A549 (cell line): ENCODE measurements around the gene GBE1. TPM values are rescaled to one million over a fixed set of nuclear protein-coding genes. Genes with fewer than 3 reads are reported as not detected.

Source experiments
- ATAC-seq, 2 experiments: fragments of 200-7000 bp in 1 of 2; fragments of >200 bp in 1 of 2; cut with Nextera tagmentation in 1 of 2; cut with Tn5 transposase in 1 of 2; 3 replicates each; pipeline versions ENCODE4 v1.8.0 to v1.9.1; 2018 to 2020; ENCODE audit warnings: mild to moderate bottlenecking in 1 of 2, moderate library complexity in 1 of 2
- CTCF ChIA-PET: fragments of 300-600 bp; sonication (Branson Sonifier 250); formaldehyde crosslinking; extraction: SDS; loops from one replicate; lab custom pipeline; 2021; ENCODE audit warnings: antibody characterized with exemption, inconsistent platforms; lab: Yijun Ruan, JAX
- POLR2A ChIA-PET: fragments of 350-600 bp; formaldehyde crosslinking; extraction: SDS; loops from one replicate; lab custom pipeline; 2021; ENCODE audit warnings: antibody characterized with exemption, inconsistent platforms; lab: Yijun Ruan, JAX
- DNase-seq, 2 experiments: peaks; one replicate each; pipeline versions ENCODE4 v3.0.0 to v3.0.0-alpha.2; 2011 to 2016; ENCODE audit warnings: low read depth in 1 of 2, low spot score in 1 of 2
- FAIRE-seq: peaks from 2 replicates; lab custom pipeline; 2011; peaks lifted over from hg19 to GRCh38; lab: Jason Lieb, UNC
- H3K27ac ChIP-seq, 2 experiments: fragments of >200 bp; sonication (Bioruptor Twin); formaldehyde crosslinking; 3 replicates each; pipeline ENCODE4 v1.5.1; 2016 to 2017
- H3K4me1 ChIP-seq: fragments of >200 bp; sonication (Bioruptor Twin); formaldehyde crosslinking; 3 replicates; pipeline ENCODE4 v1.6.1; 2016
- H3K4me2 ChIP-seq: fragments of >200 bp; sonication (Bioruptor Twin); formaldehyde crosslinking; 3 replicates; pipeline ENCODE4 v1.6.1; 2016
- H3K4me3 ChIP-seq: fragments of >200 bp; sonication (Bioruptor Twin); formaldehyde crosslinking; 3 replicates; pipeline ENCODE4 v1.5.1; 2016
- H3K9me3 ChIP-seq: fragments of >200 bp; sonication (Bioruptor Twin); formaldehyde crosslinking; 3 replicates; pipeline ENCODE4 v1.6.1; 2016
- BHLHE40 ChIP-seq: IDR thresholded peaks from 2 replicates; pipeline ENCODE4 v1.6.1; 2012; ENCODE audit warnings: low read depth, low read length, inconsistent platforms
- ESRRA ChIP-seq: fragments of 150-350 bp; IDR thresholded peaks from 2 replicates; pipeline ENCODE4 v1.6.1; 2014; ENCODE audit warnings: mild to moderate bottlenecking, low read length, borderline replicate concordance
- HDAC2 ChIP-seq: fragments of 200-600 bp; sonication (generic); IDR thresholded peaks from 2 replicates; pipeline ENCODE4 v1.6.1; 2016
- HEYL ChIP-seq: fragments of 250-450 bp; sonication (Bioruptor Pico); IDR thresholded peaks from 2 replicates; pipeline ENCODE4 v1.8.0; 2021; ENCODE audit warnings: mild to moderate bottlenecking, moderate library complexity
- HOXA7 ChIP-seq: fragments of 250-450 bp; sonication (Bioruptor Pico); IDR thresholded peaks from 2 replicates; pipeline ENCODE4 v1.5.0; 2020; ENCODE audit warnings: mild to moderate bottlenecking, moderate library complexity
- JUN ChIP-seq, 2 experiments: fragments of >200 bp; sonication (Bioruptor Twin); formaldehyde crosslinking; IDR thresholded peaks; 2 replicates in 1 of 2; 3 replicates in 1 of 2; pipeline ENCODE4 v1.6.1; 2016 to 2017
- KDM5A ChIP-seq: fragments of 200-600 bp; sonication (generic); IDR thresholded peaks from 2 replicates; pipeline ENCODE4 v1.6.1; 2016; ENCODE audit warnings: antibody characterized with exemption, mild to moderate bottlenecking
- NR3C1 ChIP-seq: fragments of >200 bp; sonication (Bioruptor Twin); formaldehyde crosslinking; IDR thresholded peaks from 3 replicates; pipeline ENCODE4 v1.6.1; 2017
- PHF8 ChIP-seq: fragments of 200-600 bp; sonication (generic); IDR thresholded peaks from 2 replicates; pipeline ENCODE4 v1.6.1; 2016; ENCODE audit warnings: low read depth, mild to moderate bottlenecking, antibody characterized with exemption, moderate library complexity, borderline replicate concordance
- POLR2A ChIP-seq: IDR thresholded peaks from 2 replicates; pipeline ENCODE4 v1.6.1; 2012; ENCODE audit warnings: mild to moderate bottlenecking, low read length
- RAD21 ChIP-seq, 2 experiments: fragments of >200 bp in 1 of 2; sonication (Bioruptor Twin) in 1 of 2; formaldehyde crosslinking in 1 of 2; IDR thresholded peaks in 1 of 2; conservative IDR thresholded peaks in 1 of 2; 2 replicates in 1 of 2; 3 replicates in 1 of 2; pipeline ENCODE4 v1.6.1; 2012 to 2018; ENCODE audit warnings: inconsistent platforms in 1 of 2
- RARB ChIP-seq: fragments of 250-450 bp; sonication (Bioruptor Pico); IDR thresholded peaks from 2 replicates; pipeline ENCODE4 v1.8.0; 2021; ENCODE audit warnings: mild to moderate bottlenecking, moderate library complexity
- RCOR1 ChIP-seq: fragments of 150-350 bp; IDR thresholded peaks from 2 replicates; pipeline ENCODE4 v1.6.1; 2014; ENCODE audit warnings: antibody characterized with exemption, low read length, low read depth
- RFX5 ChIP-seq: fragments of 450-650 bp; IDR thresholded peaks from 2 replicates; pipeline ENCODE4 v1.7.1; 2014; ENCODE audit warnings: antibody characterized with exemption, mild to moderate bottlenecking, moderate library complexity
- RNF2 ChIP-seq: fragments of 200-600 bp; sonication (generic); IDR thresholded peaks from 2 replicates; pipeline ENCODE4 v1.6.1; 2016; ENCODE audit warnings: low read depth, mild to moderate bottlenecking, antibody characterized with exemption, moderate library complexity, borderline replicate concordance
- SREBF2 ChIP-seq: fragments of 450-650 bp; IDR thresholded peaks from 2 replicates; pipeline ENCODE4 v1.6.1; 2014; ENCODE audit warnings: mild to moderate bottlenecking, moderate library complexity
- TP53 ChIP-seq: fragments of 250-450 bp; sonication (Bioruptor Pico); IDR thresholded peaks from 2 replicates; pipeline ENCODE4 v1.5.0; 2021; ENCODE audit warnings: mild to moderate bottlenecking, moderate library complexity
- WGBS: methylation state at CpG from one replicate; pipeline ENCODE4 v1.1.6; 2017; ENCODE audit errors: missing lambda C conversion rate; 5-methylcytosine and 5-hydroxymethylcytosine counted together
- polyA plus RNA-seq, 4 experiments: library from polyadenylated mRNA; depleted of rRNA in 3 of 4; stranded (reverse); fragments of >200 nt; fragmentation: RNase III in 1 of 4; extraction: RNeasy Plus Mini Kit Qiagen cat#74134 plus additional on column Dnase treatment in 1 of 4; gene quantifications; 2 replicates in 3 of 4; 3 replicates in 1 of 4; pipeline ENCODE4 v1.2.3, GENCODE V29; 2011 to 2017
- TF ChIP-seq, protein P1 (sequence below): fragments of 250-450 bp; sonication (Bioruptor Pico); IDR thresholded peaks from 2 replicates; pipeline ENCODE4 v1.5.0; 2020; ENCODE audit warnings: low read depth, mild to moderate bottlenecking, moderate library complexity
- TF ChIP-seq, protein P2 (sequence below): IDR thresholded peaks from 2 replicates; pipeline ENCODE4 v1.6.1; 2012; ENCODE audit warnings: low read depth, borderline replicate concordance
- TF ChIP-seq, protein P3 (sequence below): fragments of >200 bp; sonication (Bioruptor Twin); formaldehyde crosslinking; IDR thresholded peaks from 3 replicates; pipeline ENCODE4 v1.5.1; 2016
- TF ChIP-seq, protein P4 (sequence below): fragments of 150-350 bp; IDR thresholded peaks from 2 replicates; pipeline ENCODE4 v1.6.1; 2014; ENCODE audit warnings: low read depth, mild to moderate bottlenecking, low read length
- TF ChIP-seq, protein P5 (sequence below): fragments of 450-650 bp; IDR thresholded peaks from 2 replicates; pipeline ENCODE4 v1.6.1; 2014; ENCODE audit warnings: antibody characterized with exemption

The GBE1 gene
- polyA plus RNA-seq, 2 of the 4 experiments (the other 2 are of a cell fraction) = 39.5 to 55.0 TPM

DNA sequence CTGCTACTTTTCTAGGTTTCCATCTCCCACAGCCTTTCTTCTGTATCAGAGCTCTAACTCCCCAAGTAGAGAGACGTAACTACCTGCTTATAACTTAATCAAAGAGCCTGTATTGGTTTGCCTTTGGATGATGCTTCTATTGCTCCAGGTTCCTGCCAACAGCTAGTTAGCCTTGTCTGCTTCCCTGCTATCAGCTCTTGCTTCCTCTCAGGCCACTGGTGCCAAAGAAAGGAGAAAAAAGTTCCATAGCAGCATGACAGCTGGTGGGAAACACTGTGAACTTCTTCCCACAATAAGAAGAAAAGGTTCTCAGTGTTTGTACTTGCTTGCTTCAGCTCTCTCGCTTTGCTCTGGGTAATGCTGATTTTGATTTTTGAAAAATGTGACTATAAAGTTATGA is 206.6 kb downstream of the GBE1 start (continued):
- TF ChIP-seq HOXA7 (no peak), NR3C1 (no peak)

DNA sequence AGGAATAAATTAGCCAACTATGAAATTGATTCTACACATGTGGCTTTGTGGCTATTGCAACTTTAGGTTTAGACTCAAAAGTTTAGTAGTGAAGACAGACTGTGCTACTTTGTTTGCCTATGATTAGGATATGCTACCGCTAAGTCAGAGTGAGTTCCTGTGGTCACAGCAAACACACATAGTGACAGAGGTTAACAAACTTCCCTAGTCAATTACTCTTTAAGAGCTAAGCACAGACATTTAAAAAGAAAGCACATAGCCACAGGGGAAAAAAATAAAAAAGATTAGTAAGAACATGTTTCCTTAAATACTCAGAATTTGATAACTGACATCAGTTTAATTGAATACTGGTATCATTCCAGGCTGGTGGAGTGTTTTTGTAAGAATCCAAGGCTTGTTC is 207.1 kb downstream of the GBE1 start:
- H3K4me2 ChIP-seq = no peak overlapping the region
- ChIA-PET POLR2A (no interaction called here), CTCF (no interaction called here)
- no peak overlapping the region for H3K4me3 ChIP-seq
- DNase-seq = no peak
- FAIRE-seq = no peak
- no peaks in the 10 kb centered on the region for H3K9me3 ChIP-seq
- no peak overlapping the region for H3K27ac ChIP-seq
- ATAC-seq = no peak
- no peaks in the 10 kb centered on the region for H3K4me1 ChIP-seq
- TF ChIP-seq HDAC2 (no peak), ESRRA (no peak), RAD21 (conservative IDR thresholded peaks at IDR 0.05 in 1 of 2, IDR thresholded peaks at IDR 0.05 in 1 of 2) (no peak), NR3C1 (no peak), HEYL (no peak), RFX5 (no peak), RNF2 (no peak), BHLHE40 (no peak), RCOR1 (no peak), TP53 (CRISPR knock-in tag) (no peak), PHF8 (no peak)
- TF ChIP-seq, protein P1, sequence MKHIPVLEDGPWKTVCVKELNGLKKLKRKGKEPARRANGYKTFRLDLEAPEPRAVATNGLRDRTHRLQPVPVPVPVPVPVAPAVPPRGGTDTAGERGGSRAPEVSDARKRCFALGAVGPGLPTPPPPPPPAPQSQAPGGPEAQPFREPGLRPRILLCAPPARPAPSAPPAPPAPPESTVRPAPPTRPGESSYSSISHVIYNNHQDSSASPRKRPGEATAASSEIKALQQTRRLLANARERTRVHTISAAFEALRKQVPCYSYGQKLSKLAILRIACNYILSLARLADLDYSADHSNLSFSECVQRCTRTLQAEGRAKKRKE (CRISPR knock-in tag) = no peak
- TF ChIP-seq, protein P2, sequence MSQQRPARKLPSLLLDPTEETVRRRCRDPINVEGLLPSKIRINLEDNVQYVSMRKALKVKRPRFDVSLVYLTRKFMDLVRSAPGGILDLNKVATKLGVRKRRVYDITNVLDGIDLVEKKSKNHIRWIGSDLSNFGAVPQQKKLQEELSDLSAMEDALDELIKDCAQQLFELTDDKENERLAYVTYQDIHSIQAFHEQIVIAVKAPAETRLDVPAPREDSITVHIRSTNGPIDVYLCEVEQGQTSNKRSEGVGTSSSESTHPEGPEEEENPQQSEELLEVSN = no peak
- TF ChIP-seq, protein P3, sequence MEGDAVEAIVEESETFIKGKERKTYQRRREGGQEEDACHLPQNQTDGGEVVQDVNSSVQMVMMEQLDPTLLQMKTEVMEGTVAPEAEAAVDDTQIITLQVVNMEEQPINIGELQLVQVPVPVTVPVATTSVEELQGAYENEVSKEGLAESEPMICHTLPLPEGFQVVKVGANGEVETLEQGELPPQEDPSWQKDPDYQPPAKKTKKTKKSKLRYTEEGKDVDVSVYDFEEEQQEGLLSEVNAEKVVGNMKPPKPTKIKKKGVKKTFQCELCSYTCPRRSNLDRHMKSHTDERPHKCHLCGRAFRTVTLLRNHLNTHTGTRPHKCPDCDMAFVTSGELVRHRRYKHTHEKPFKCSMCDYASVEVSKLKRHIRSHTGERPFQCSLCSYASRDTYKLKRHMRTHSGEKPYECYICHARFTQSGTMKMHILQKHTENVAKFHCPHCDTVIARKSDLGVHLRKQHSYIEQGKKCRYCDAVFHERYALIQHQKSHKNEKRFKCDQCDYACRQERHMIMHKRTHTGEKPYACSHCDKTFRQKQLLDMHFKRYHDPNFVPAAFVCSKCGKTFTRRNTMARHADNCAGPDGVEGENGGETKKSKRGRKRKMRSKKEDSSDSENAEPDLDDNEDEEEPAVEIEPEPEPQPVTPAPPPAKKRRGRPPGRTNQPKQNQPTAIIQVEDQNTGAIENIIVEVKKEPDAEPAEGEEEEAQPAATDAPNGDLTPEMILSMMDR = no peak
- TF ChIP-seq, protein P4, sequence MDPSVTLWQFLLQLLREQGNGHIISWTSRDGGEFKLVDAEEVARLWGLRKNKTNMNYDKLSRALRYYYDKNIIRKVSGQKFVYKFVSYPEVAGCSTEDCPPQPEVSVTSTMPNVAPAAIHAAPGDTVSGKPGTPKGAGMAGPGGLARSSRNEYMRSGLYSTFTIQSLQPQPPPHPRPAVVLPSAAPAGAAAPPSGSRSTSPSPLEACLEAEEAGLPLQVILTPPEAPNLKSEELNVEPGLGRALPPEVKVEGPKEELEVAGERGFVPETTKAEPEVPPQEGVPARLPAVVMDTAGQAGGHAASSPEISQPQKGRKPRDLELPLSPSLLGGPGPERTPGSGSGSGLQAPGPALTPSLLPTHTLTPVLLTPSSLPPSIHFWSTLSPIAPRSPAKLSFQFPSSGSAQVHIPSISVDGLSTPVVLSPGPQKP = no peak
- WGBS = 100% methylated on average over 1 of the region's 1 CpG

DNA sequence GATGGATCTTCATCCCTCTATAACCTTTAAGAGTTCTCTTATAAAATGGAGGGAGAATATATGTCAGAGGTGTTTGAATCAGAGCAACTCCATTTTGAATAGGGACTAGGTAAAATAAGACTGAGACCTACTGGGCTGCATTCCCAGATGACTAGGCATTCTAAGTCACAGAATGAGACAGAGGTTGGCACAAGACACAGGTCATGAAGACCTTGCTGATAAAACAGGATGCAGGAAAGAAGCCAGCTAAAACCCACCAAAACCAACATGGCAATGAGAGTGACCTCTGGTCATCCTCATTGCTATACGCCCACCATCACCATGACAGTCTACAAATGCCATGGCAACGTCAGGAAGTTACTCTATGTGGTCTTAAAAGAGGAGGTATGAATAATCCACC is 211.0 kb downstream of the GBE1 start:
- TF ChIP-seq KDM5A = no peak
- no peak for TF ChIP-seq HOXA7
- no peak for TF ChIP-seq RARB (CRISPR knock-in tag)
- no peak for TF ChIP-seq SREBF2
- TF ChIP-seq POLR2A = no peak
- TF ChIP-seq, protein P5, sequence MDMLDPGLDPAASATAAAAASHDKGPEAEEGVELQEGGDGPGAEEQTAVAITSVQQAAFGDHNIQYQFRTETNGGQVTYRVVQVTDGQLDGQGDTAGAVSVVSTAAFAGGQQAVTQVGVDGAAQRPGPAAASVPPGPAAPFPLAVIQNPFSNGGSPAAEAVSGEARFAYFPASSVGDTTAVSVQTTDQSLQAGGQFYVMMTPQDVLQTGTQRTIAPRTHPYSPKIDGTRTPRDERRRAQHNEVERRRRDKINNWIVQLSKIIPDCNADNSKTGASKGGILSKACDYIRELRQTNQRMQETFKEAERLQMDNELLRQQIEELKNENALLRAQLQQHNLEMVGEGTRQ = no peak
- TF ChIP-seq, protein P1 (CRISPR knock-in tag) = no peak
- TF ChIP-seq JUN (IDR thresholded peaks at IDR 0.05) = no peak
- no peak for TF ChIP-seq RCOR1
- no peak for TF ChIP-seq RFX5
- TF ChIP-seq PHF8 = no peak

More for the DNA sequence above, 211.0 kb downstream of the GBE1 start:
- H3K4me2 ChIP-seq = no peak overlapping the region
- H3K4me1 ChIP-seq = no peaks in the 10 kb centered on the region
- no peak overlapping the region for H3K4me3 ChIP-seq
- no peak for ATAC-seq
- no peak overlapping the region for H3K27ac ChIP-seq
- 79% methylated on average over 2 of the region's 2 CpGs for WGBS
- no peak for DNase-seq
- CTCF ChIA-PET = no interaction called here
- no peaks in the 10 kb centered on the region for H3K9me3 ChIP-seq
- FAIRE-seq = no peak
- POLR2A ChIA-PET = no interaction called here
